Nephron (organoid): Measurements from ENCODE around the gene PRRC2A.

ENCODE experiments used
- H3K27ac Mint-ChIP-seq, 3 experiments: 2 replicates each; pipeline ENCODE4 v1.8.0; 2020; ENCODE audit warnings: mixed read lengths in 3 of 3, mild to moderate bottlenecking in 2 of 3, moderate library complexity in 1 of 3
- H3K27me3 Mint-ChIP-seq: 2 replicates; pipeline ENCODE4 v1.8.0; 2021; ENCODE audit warnings: low read depth, mild to moderate bottlenecking, moderate library complexity, mixed read lengths
- H3K36me3 Mint-ChIP-seq: 2 replicates; pipeline ENCODE4 v1.8.0; 2020; ENCODE audit warnings: low read depth, mixed read lengths
- H3K4me1 Mint-ChIP-seq: 2 replicates; pipeline ENCODE4 v1.8.0; 2020; ENCODE audit warnings: mixed read lengths
- H3K4me3 Mint-ChIP-seq, 3 experiments: 2 replicates each; pipeline ENCODE4 v1.8.0; 2020; ENCODE audit warnings: mild to moderate bottlenecking in 3 of 3, mixed read lengths in 3 of 3, moderate library complexity in 2 of 3
- H3K9me3 Mint-ChIP-seq: 2 replicates; pipeline ENCODE4 v1.8.0; 2020; ENCODE audit warnings: mixed read lengths
- CTCF ChIP-seq, 3 experiments: fragments of 200-600 bp; sonication (generic); IDR thresholded peaks; one replicate each; pipeline ENCODE4 v1.5.0; 2021; ENCODE audit warnings: antibody characterized with exemption in 3 of 3; ENCODE audit not compliant: unreplicated experiment in 3 of 3

Gene PRRC2A

DNA sequence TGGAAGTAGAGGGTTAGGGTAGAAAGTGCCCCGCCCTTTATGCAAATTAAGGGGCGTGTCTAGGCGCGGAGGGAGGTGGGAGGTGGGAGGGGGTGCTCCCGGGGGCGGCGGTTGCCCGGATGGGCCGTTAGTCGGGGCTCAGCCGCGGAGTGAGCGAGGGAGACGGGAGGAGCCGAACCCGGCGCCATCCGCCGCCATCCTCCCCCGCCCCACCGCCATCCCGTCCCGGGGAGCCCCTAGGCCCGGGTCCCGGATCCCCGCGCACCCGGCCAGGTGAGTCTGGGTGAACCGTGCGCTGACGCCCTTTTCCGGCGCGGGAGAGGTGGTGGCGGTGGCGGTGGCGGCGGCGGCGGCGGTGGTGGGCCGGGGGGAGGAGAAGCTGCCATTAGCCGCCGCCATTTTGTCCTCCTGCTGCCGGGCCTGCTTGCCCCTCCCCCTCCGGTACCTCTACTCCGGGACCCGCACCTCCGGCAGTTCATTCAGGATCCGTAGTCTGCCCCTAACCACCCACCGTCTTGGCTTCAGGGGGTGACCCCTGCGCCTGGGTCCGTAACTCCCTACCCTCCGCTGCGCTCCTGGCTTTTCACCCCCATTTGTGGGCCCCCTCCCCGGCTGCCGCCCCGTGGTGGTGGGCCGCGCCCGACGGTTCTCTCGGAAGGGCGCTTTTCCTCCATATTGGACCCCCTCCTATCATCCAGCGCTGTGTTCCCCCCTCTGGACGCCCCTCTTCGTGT is at the start of gene PRRC2A:
TSS of gene PRRC2A (plus strand) at position 130 of the 734 bp plus-strand sequence. CDS start 2,075 bp downstream, outside the sequence.
- no peaks in the 10 kb centered on the region for H3K9me3 Mint-ChIP-seq
- peaks cover 21% of the 10 kb centered on the region for H3K4me1 Mint-ChIP-seq
- peak within 1 kb of the TSS; percentile 96 to 99 (median 99) for H3K27ac Mint-ChIP-seq
- TF ChIP-seq CTCF (IDR thresholded peaks at IDR 0.05; ENCODE audit: unreplicated experiment in 3 of 3) = no peak
- H3K4me3 Mint-ChIP-seq = peak within 1 kb of the TSS; percentile 90 to 96 (median 96)
- H3K36me3 Mint-ChIP-seq = peaks cover 32% of the 10 kb centered on the region
- no peaks in the 10 kb centered on the region for H3K27me3 Mint-ChIP-seq

- Mint-ChIP-seq H3K36me3 (no peaks in the 10 kb centered on the region), H3K4me1 (no peaks in the 10 kb centered on the region), H3K9me3 (no peaks in the 10 kb centered on the region), H3K4me3 (peak within 1 kb of the TSS in 1 of 3 experiments; percentile 19), H3K27me3 (peaks cover 21% of the 10 kb centered on the region), H3K27ac (no peak within 1 kb of the TSS)
- no peak for TF ChIP-seq CTCF (IDR thresholded peaks at IDR 0.05; ENCODE audit: unreplicated experiment in 3 of 3)
Measured at GRCh38 chr6:31572041-31572911, 48.2 kb upstream of the PRRC2A start, which contains the start of gene LTA. Gene LTA, plus strand, starts transcription at chr6:31572289. Its CDS starts 454 bp downstream, at chr6:31572743.

DNA sequence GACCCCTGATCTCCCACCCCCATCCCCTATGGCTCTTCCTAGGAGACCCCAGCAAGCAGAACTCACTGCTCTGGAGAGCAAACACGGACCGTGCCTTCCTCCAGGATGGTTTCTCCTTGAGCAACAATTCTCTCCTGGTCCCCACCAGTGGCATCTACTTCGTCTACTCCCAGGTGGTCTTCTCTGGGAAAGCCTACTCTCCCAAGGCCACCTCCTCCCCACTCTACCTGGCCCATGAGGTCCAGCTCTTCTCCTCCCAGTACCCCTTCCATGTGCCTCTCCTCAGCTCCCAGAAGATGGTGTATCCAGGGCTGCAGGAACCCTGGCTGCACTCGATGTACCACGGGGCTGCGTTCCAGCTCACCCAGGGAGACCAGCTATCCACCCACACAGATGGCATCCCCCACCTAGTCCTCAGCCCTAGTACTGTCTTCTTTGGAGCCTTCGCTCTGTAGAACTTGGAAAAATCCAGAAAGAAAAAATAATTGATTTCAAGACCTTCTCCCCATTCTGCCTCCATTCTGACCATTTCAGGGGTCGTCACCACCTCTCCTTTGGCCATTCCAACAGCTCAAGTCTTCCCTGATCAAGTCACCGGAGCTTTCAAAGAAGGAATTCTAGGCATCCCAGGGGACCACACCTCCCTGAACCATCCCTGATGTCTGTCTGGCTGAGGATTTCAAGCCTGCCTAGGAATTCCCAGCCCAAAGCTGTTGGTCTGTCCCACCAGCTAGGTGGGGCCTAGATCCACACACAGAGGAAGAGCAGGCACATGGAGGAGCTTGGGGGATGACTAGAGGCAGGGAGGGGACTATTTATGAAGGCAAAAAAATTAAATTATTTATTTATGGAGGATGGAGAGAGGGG is 47.0 kb upstream of the PRRC2A start:
- no peak overlapping the region for H3K4me3 Mint-ChIP-seq
- no peak for TF ChIP-seq CTCF (IDR thresholded peaks at IDR 0.05; ENCODE audit: unreplicated experiment in 3 of 3)
- no peak overlapping the region for H3K27ac Mint-ChIP-seq
- H3K9me3 Mint-ChIP-seq = no peaks in the 10 kb centered on the region
- H3K27me3 Mint-ChIP-seq = peaks cover 21% of the 10 kb centered on the region
- no peaks in the 10 kb centered on the region for H3K36me3 Mint-ChIP-seq
- H3K4me1 Mint-ChIP-seq = no peaks in the 10 kb centered on the region

DNA sequence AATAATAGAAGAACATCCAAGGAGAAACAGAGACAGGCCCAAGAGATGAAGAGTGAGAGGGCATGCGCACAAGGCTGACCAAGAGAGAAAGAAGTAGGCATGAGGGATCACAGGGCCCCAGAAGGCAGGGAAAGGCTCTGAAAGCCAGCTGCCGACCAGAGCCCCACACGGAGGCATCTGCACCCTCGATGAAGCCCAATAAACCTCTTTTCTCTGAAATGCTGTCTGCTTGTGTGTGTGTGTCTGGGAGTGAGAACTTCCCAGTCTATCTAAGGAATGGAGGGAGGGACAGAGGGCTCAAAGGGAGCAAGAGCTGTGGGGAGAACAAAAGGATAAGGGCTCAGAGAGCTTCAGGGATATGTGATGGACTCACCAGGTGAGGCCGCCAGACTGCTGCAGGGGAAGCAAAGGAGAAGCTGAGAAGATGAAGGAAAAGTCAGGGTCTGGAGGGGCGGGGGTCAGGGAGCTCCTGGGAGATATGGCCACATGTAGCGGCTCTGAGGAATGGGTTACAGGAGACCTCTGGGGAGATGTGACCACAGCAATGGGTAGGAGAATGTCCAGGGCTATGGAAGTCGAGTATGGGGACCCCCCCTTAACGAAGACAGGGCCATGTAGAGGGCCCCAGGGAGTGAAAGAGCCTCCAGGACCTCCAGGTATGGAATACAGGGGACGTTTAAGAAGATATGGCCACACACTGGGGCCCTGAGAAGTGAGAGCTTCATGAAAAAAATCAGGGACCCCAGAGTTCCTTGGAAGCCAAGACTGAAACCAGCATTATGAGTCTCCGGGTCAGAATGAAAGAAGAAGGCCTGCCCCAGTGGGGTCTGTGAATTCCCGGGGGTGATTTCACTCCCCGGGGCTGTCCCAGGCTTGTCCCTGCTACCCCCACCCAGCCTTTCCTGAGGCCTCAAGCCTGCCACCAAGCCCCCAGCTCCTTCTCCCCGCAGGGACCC is 46.1 kb upstream of the PRRC2A start:
- H3K4me1 Mint-ChIP-seq = no peaks in the 10 kb centered on the region

More for the DNA sequence above, 46.1 kb upstream of the PRRC2A start:
- H3K27ac Mint-ChIP-seq = no peak overlapping the region
- H3K9me3 Mint-ChIP-seq = no peaks in the 10 kb centered on the region
- peaks cover 18% of the 10 kb centered on the region for H3K27me3 Mint-ChIP-seq
- H3K4me3 Mint-ChIP-seq = no peak overlapping the region
- no peaks in the 10 kb centered on the region for H3K36me3 Mint-ChIP-seq
- no peak for TF ChIP-seq CTCF (IDR thresholded peaks at IDR 0.05; ENCODE audit: unreplicated experiment in 3 of 3)
